Measurements from ENCODE around the gene ZMAT1. TPM values are rescaled to one million over a fixed set of nuclear protein-coding genes. Genes with fewer than 3 reads are reported as not detected.

The ZMAT1 gene
- total RNA-seq, 2 experiments from 2014 or later = not detected

DNA sequence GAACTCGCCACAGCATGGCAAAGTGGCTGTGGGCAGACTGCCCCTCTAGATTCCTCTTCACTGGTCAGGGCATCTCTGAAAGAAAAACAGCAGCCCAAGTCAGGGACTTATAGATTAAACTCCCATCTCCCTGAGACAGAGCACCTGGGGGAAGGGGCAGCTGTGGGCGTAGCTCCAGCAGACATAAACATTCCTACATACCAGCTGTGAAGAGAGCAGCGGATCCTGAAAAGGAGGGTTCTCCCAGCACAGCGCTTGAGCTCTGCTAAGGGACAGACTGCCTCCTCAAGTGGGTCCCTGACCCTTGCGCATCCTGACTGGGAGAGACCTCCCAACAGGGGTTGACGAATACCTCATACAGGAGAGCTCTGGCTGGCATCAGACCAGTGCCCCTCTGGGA is 18.8 kb upstream of the ZMAT1 start:
- no peaks in the 10 kb centered on the region for H3K36me3 ChIP-seq (ENCODE audit: insufficient read depth, low read length)
- TF ChIP-seq EZH2phosphoT487 (IDR thresholded peaks at IDR 0.05; ENCODE audit: borderline replicate concordance, low read depth, low read length) = no peak
- TF ChIP-seq, protein P1, sequence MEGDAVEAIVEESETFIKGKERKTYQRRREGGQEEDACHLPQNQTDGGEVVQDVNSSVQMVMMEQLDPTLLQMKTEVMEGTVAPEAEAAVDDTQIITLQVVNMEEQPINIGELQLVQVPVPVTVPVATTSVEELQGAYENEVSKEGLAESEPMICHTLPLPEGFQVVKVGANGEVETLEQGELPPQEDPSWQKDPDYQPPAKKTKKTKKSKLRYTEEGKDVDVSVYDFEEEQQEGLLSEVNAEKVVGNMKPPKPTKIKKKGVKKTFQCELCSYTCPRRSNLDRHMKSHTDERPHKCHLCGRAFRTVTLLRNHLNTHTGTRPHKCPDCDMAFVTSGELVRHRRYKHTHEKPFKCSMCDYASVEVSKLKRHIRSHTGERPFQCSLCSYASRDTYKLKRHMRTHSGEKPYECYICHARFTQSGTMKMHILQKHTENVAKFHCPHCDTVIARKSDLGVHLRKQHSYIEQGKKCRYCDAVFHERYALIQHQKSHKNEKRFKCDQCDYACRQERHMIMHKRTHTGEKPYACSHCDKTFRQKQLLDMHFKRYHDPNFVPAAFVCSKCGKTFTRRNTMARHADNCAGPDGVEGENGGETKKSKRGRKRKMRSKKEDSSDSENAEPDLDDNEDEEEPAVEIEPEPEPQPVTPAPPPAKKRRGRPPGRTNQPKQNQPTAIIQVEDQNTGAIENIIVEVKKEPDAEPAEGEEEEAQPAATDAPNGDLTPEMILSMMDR (conservative IDR thresholded peaks at IDR 0.05; ENCODE audit: low read length) = no peak
- ChIA-PET CTCF (ENCODE audit: unreplicated experiment) (no interaction called here), POLR2A (no interaction called here)
- H3K9me3 ChIP-seq (ENCODE audit: low read length) = no peaks in the 10 kb centered on the region
- intact Hi-C loops (cut with micrococcal nuclease; ENCODE audit: unreplicated experiment) = no loop called here
- no peaks in the 10 kb centered on the region for H3K79me2 ChIP-seq (ENCODE audit: insufficient read depth, low read depth, low read length)
- no peak for DNase-seq (ENCODE audit: low spot score)
- H3K27ac ChIP-seq (ENCODE audit: low read depth, low read length, poor library complexity, severe bottlenecking) = no peak overlapping the region
- H3K9me2 ChIP-seq (ENCODE audit: insufficient read depth, low read length) = no peaks in the 10 kb centered on the region
- H3K4me2 ChIP-seq (ENCODE audit: low read length) = no peak overlapping the region
- no peak overlapping the region for H2AFZ ChIP-seq (ENCODE audit: low read length)
- H3K4me1 ChIP-seq (ENCODE audit: insufficient read depth, low read length, poor library complexity, severe bottlenecking) = no peaks in the 10 kb centered on the region
- no peak overlapping the region for H3K4me3 ChIP-seq (ENCODE audit: low read depth, low read length, poor library complexity, severe bottlenecking)
- no TSS peak for BruUV-seq (replicated peaks)
- no peaks in the 10 kb centered on the region for H4K20me1 ChIP-seq (ENCODE audit: insufficient read depth, low read length)

DNA sequence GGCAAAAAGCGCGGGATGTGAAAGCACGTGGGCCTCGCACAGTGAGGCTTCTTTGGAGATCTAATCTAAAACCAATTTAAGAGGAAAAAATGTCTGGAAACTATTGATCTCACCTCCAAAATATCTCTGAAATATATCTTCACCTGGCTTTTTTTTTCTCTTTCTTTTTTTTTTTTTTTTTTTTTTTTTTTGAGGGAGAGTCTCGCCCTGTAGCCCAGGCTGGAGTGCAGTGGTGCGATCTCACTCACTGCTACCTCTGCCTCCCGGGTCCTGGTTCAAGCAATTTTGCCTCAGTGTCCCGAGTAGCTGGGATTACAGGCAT is 383 bp upstream of the ZMAT1 start:
- Histone ChIP-seq H3K4me1 (ENCODE audit: insufficient read depth, low read length, poor library complexity, severe bottlenecking) (no peaks in the 10 kb centered on the region), H3K4me3 (ENCODE audit: low read depth, low read length, poor library complexity, severe bottlenecking) (no peak overlapping the region), H3K36me3 (ENCODE audit: insufficient read depth, low read length) (no peaks in the 10 kb centered on the region), H3K79me2 (ENCODE audit: insufficient read depth, low read depth, low read length) (no peaks in the 10 kb centered on the region), H4K20me1 (ENCODE audit: insufficient read depth, low read length) (no peaks in the 10 kb centered on the region), H3K4me2 (ENCODE audit: low read length) (no peak overlapping the region), H3K9me3 (ENCODE audit: low read length) (no peaks in the 10 kb centered on the region), H2AFZ (ENCODE audit: low read length) (no peak overlapping the region), H3K9me2 (ENCODE audit: insufficient read depth, low read length) (no peaks in the 10 kb centered on the region), H3K27ac (ENCODE audit: low read depth, low read length, poor library complexity, severe bottlenecking) (no peak overlapping the region)
- no TSS peak for BruUV-seq (replicated peaks)
- CTCF ChIA-PET (ENCODE audit: unreplicated experiment) = no interaction called here
- DNase-seq (ENCODE audit: low spot score) = no peak
- intact Hi-C loops (cut with micrococcal nuclease; ENCODE audit: unreplicated experiment) = no loop called here
- POLR2A ChIA-PET = interaction anchor here (0.5 kb wide), 1 partner anchor 40 kb away, joined by 3 read pairs; no protein-coding TSS in a partner anchor
- TF ChIP-seq, protein P1 (conservative IDR thresholded peaks at IDR 0.05; ENCODE audit: low read length) = no peak
- TF ChIP-seq EZH2phosphoT487 (IDR thresholded peaks at IDR 0.05; ENCODE audit: borderline replicate concordance, low read depth, low read length) = no peak

DNA sequence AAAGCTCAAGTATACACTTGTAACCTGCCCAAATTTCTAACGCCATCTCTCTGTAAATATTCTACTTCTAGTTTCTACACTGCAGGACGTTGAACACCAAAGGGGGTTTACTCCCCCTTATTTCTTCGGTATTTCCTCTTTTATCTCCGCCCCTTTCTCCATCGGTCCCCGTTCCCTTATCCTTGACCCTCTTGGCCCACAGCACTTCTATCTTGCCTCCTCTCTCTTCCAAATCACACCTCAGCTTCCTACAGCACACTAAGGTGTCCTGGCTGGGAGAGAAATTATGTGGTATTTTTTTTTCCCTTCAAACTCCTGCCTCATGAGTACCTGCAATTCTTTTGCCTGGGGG is 715 bp downstream of the ZMAT1 start:
- no TSS peak for BruUV-seq (replicated peaks)
- POLR2A ChIA-PET = no interaction called here
- Histone ChIP-seq H3K27ac (ENCODE audit: low read depth, low read length, poor library complexity, severe bottlenecking) (no peak overlapping the region), H4K20me1 (ENCODE audit: insufficient read depth, low read length) (no peaks in the 10 kb centered on the region), H3K4me3 (ENCODE audit: low read depth, low read length, poor library complexity, severe bottlenecking) (no peak overlapping the region), H3K9me2 (ENCODE audit: insufficient read depth, low read length) (no peaks in the 10 kb centered on the region), H3K4me2 (ENCODE audit: low read length) (no peak overlapping the region; the same call in 1 of the 2 replicates), H3K4me1 (ENCODE audit: insufficient read depth, low read length, poor library complexity, severe bottlenecking) (no peaks in the 10 kb centered on the region), H2AFZ (ENCODE audit: low read length) (no peak overlapping the region), H3K79me2 (ENCODE audit: insufficient read depth, low read depth, low read length) (no peaks in the 10 kb centered on the region), H3K36me3 (ENCODE audit: insufficient read depth, low read length) (no peaks in the 10 kb centered on the region), H3K9me3 (ENCODE audit: low read length) (no peaks in the 10 kb centered on the region)
- TF ChIP-seq, protein P1 (conservative IDR thresholded peaks at IDR 0.05; ENCODE audit: low read length) = no peak
- no peak for TF ChIP-seq EZH2phosphoT487 (IDR thresholded peaks at IDR 0.05; ENCODE audit: borderline replicate concordance, low read depth, low read length)
- DNase-seq (ENCODE audit: low spot score) = no peak
- CTCF ChIA-PET (ENCODE audit: unreplicated experiment) = no interaction called here
- intact Hi-C loops (cut with micrococcal nuclease; ENCODE audit: unreplicated experiment) = no loop called here

Data from OCI-LY7 (cell line).